ENCODE results near the gene MAP2K2. TPM values are rescaled to one million over a fixed set of nuclear protein-coding genes. Genes with fewer than 3 reads are reported as not detected.

MAP2K2 gene
- total and polyA plus RNA-seq, 9 of the 15 experiments (the other 6 are each of a cell fraction or from before 2014, with no cell fraction given) = 1.0 to 151 (median 58.3) TPM

- TF ChIP-seq ZNF407 (IDR thresholded peaks at IDR 0.05; ENCODE audit: low read depth) (no peak), BRF1 (IDR thresholded peaks at IDR 0.05; ENCODE audit: borderline replicate concordance, extremely low read depth, insufficient read length) (no peak)
These were observed 77.6 kb downstream of the MAP2K2 start (continued) for GRCh38 chr19:4046362-4046691.
